Thyroid gland (tissue), 4 donors: ENCODE data around the gene MBD2. TPM values are rescaled to one million over a fixed set of nuclear protein-coding genes. Genes with fewer than 3 reads are reported as not detected.

Experiments
- DNase-seq, 2 donors: peaks; one replicate each; pipeline ENCODE4 v3.0.0-alpha.2; 2019
- H3K27ac ChIP-seq, 3 donors: fragments of 200-600 bp; sonication (generic); 1 replicate in 2 of 3; 2 replicates in 1 of 3; pipeline ENCODE4 v1.5.1; 2016 to 2019; ENCODE audit warnings: mild to moderate bottlenecking in 1 of 3, moderate library complexity in 1 of 3
- H3K27me3 ChIP-seq: fragments of 200-600 bp; sonication (generic); one replicate; pipeline ENCODE4 v1.5.1; 2019
- H3K36me3 ChIP-seq, 2 donors: fragments of 200-600 bp; sonication (generic); one replicate each; pipeline ENCODE4 v1.5.1; 2016 to 2019
- H3K4me1 ChIP-seq, 2 donors: fragments of 200-600 bp; sonication (generic); one replicate each; pipeline ENCODE4 v1.5.1; 2017 to 2019
- H3K4me3 ChIP-seq, 3 donors: fragments of 200-600 bp; sonication (generic); replicated peaks in 1 of 3; 1 replicate in 2 of 3; 2 replicates in 1 of 3; pipeline ENCODE4 v1.5.1; 2016; ENCODE audit warnings: mild to moderate bottlenecking in 1 of 3
- H3K9me3 ChIP-seq: fragments of 200-600 bp; sonication (generic); one replicate; pipeline ENCODE4 v1.5.1; 2017
- POLR2A ChIP-seq, 2 donors: fragments of 450-650 bp; IDR thresholded peaks; one replicate each; pipeline ENCODE4 v1.6.1; 2017; ENCODE audit warnings: antibody characterized with exemption in 2 of 2, mild to moderate bottlenecking in 2 of 2, moderate library complexity in 1 of 2
- WGBS, 2 donors: methylation state at CpG; one replicate each; pipeline ENCODE4 v1.1.5; 2017; 5-methylcytosine and 5-hydroxymethylcytosine counted together
- intact Hi-C: fragments of 100-400 bp; cut with DNase I; formaldehyde crosslinking; loops from one replicate; pipeline ENCODE4 v1.15.1; 2023
- total RNA-seq, 4 donors: library from RNA; depleted of rRNA; stranded (reverse); fragments of >200 nt; gene quantifications; one replicate each; pipeline ENCODE4 v1.2.3, GENCODE V29; 2016
- TF ChIP-seq, protein P1 (sequence below), 6 experiments: fragments of 200-600 bp in 3 of 6; fragments of 450-650 bp in 3 of 6; sonication (generic) in 3 of 6; IDR thresholded peaks; one replicate each; pipeline ENCODE4 v1.5.1; 2016 to 2019; ENCODE audit warnings: antibody characterized with exemption in 6 of 6, mild to moderate bottlenecking in 2 of 6, inconsistent platforms in 1 of 6, moderate library complexity in 1 of 6

MBD2 gene
- total RNA-seq, 4 donors from 2014 or later = 81.4 to 96.3 (median 88.8) TPM

DNA sequence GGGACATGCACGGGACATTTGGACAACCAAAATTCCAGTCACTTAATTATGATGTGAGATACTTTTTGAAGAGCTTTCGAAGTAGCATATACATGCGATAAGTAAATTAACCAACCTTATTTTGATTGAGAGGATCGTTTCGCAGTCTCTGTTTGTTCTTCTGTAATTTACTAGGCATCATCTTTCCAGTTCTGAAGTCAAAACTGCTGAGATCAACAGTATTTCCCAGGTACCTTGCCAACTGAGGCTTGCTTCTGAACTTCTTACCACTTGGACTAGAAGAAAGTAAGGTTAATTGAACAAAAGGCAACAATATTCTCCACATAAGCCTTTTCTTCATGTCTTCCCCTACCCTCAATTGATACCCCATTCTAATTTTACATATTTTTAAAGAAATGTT lies 19.6 kb downstream of the MBD2 start:
- Histone ChIP-seq H3K36me3 (peaks cover 6 to 8% of the 10 kb centered on the region in 2 donors), H3K9me3 (no peaks in the 10 kb centered on the region), H3K4me3 (no peak overlapping the region), H3K4me1 (peaks cover 9 to 36% of the 10 kb centered on the region in 2 donors), H3K27ac (no peak overlapping the region), H3K27me3 (no peaks in the 10 kb centered on the region)
- no peak for TF ChIP-seq POLR2A (IDR thresholded peaks at IDR 0.05)
- TF ChIP-seq, protein P1, sequence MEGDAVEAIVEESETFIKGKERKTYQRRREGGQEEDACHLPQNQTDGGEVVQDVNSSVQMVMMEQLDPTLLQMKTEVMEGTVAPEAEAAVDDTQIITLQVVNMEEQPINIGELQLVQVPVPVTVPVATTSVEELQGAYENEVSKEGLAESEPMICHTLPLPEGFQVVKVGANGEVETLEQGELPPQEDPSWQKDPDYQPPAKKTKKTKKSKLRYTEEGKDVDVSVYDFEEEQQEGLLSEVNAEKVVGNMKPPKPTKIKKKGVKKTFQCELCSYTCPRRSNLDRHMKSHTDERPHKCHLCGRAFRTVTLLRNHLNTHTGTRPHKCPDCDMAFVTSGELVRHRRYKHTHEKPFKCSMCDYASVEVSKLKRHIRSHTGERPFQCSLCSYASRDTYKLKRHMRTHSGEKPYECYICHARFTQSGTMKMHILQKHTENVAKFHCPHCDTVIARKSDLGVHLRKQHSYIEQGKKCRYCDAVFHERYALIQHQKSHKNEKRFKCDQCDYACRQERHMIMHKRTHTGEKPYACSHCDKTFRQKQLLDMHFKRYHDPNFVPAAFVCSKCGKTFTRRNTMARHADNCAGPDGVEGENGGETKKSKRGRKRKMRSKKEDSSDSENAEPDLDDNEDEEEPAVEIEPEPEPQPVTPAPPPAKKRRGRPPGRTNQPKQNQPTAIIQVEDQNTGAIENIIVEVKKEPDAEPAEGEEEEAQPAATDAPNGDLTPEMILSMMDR (IDR thresholded peaks at IDR 0.05) = no peak
- WGBS, 2 donors = 93 to 95% methylated on average over 5 of the region's 5 CpGs
- intact Hi-C loops = no loop called here
- DNase-seq = no peak

DNA sequence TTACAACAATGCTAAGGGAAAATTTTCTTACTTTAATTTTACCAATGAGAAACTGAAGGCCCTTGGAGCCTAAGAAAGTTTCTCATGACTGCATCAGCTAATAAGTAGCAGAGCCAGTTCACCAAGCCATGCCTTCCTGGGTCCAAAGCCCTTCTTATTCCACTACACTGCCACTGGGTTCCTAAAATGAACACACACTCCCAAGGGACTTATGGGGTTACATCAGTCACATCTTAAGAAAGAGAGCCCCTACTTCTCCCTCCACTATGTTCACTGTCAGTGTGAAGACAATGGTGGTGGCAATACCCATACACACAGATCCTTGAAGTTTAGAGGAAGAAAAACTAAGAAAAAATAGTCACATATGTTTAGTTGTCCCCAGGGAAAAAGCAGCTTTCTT lies 20.6 kb downstream of the MBD2 start:
- intact Hi-C loops = no loop called here
- no peak for DNase-seq
- TF ChIP-seq, protein P1 (IDR thresholded peaks at IDR 0.05) = no peak
- no peak for TF ChIP-seq POLR2A (IDR thresholded peaks at IDR 0.05)
- H3K4me1 ChIP-seq = peaks cover 9 to 29% of the 10 kb centered on the region in 2 donors
- H3K36me3 ChIP-seq = peaks cover 6 to 8% of the 10 kb centered on the region in 2 donors
- no peak overlapping the region for H3K27ac ChIP-seq
- no peaks in the 10 kb centered on the region for H3K27me3 ChIP-seq
- no peak overlapping the region for H3K4me3 ChIP-seq
- no peaks in the 10 kb centered on the region for H3K9me3 ChIP-seq

DNA sequence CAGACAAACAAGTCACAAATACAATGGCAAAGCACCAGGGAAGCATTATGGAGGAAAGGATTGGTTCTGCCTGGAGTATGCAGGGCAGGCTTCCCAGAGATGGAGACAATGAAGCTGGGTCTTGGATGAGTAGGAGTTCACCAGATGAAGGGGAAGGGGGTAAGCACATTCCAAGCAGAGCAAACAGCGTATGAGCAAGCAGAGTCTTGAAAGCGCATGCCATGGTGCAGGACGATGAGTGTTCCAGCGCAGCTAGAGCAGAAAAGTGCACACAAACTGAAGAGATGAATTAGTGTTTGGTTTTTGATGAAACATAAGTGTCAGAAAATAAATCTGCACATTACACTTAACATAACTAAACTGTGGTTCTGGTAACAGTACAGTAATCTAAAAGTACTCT lies 21.6 kb downstream of the MBD2 start:
- Histone ChIP-seq H3K9me3 (no peaks in the 10 kb centered on the region), H3K4me3 (no peak overlapping the region), H3K27ac (no peak overlapping the region), H3K4me1 (peaks cover 9 to 29% of the 10 kb centered on the region in 2 donors), H3K27me3 (no peaks in the 10 kb centered on the region), H3K36me3 (peaks cover 6 to 8% of the 10 kb centered on the region in 2 donors)
- no peak for DNase-seq
- intact Hi-C loops = no loop called here
- no peak for TF ChIP-seq POLR2A (IDR thresholded peaks at IDR 0.05)
- TF ChIP-seq, protein P1 (IDR thresholded peaks at IDR 0.05) = no peak
- 97 to 98% methylated on average over 4 of the region's 4 CpGs for WGBS, 2 donors

GRCh38 chr18:54197747-54198411 lies 26.6 kb downstream of the MBD2 start:
- H3K27ac ChIP-seq = no peak overlapping the region
- TF ChIP-seq, protein P1 (IDR thresholded peaks at IDR 0.05) = no peak
- TF ChIP-seq POLR2A (IDR thresholded peaks at IDR 0.05) = no peak
- WGBS, 2 donors = 89 to 100% methylated on average over 3 of the region's 3 CpGs
- intact Hi-C loops = no loop called here
- peaks cover 3 to 8% of the 10 kb centered on the region in 2 donors for H3K36me3 ChIP-seq
- H3K4me1 ChIP-seq = no peaks in the 10 kb centered on the region
- H3K27me3 ChIP-seq = no peaks in the 10 kb centered on the region
- DNase-seq = no peak
- no peak overlapping the region for H3K4me3 ChIP-seq
- H3K9me3 ChIP-seq = no peaks in the 10 kb centered on the region

GRCh38 chr18:54193786-54194185 lies 30.7 kb downstream of the MBD2 start:
- H3K27ac ChIP-seq = no peak overlapping the region
- no peaks in the 10 kb centered on the region for H3K27me3 ChIP-seq
- no peaks in the 10 kb centered on the region for H3K9me3 ChIP-seq
- peaks cover 0 to 6% of the 10 kb centered on the region in 2 donors for H3K4me1 ChIP-seq
- TF ChIP-seq, protein P1 (IDR thresholded peaks at IDR 0.05) = no peak
- no peak for TF ChIP-seq POLR2A (IDR thresholded peaks at IDR 0.05)
- 96% methylated on average over 2 of the region's 2 CpGs for WGBS, 2 donors
- no peaks in the 10 kb centered on the region for H3K36me3 ChIP-seq
- intact Hi-C loops = no loop called here
- no peak overlapping the region for H3K4me3 ChIP-seq
- no peak for DNase-seq
